Central memory CD8-positive, alpha-beta T cell (primary cell): ENCODE measurements around the gene SLAIN1.
"Not testable (repeated sequence)": the region's sequence is repeated elsewhere in the genome, so short reads cannot be mapped to it uniquely, and the experiment has no call there.

Experiments
- ATAC-seq: fragments of 150-1000 bp; cut with Tn5 transposase; replicated peaks from 2 replicates; pipeline ENCODE4 v1.10.0; 2022; ENCODE audit warnings: mild to moderate bottlenecking, moderate FRiP score, moderate number of reproducible peaks; ENCODE audit not compliant: poor library complexity, severe bottlenecking; ENCODE audit errors: extremely low read depth
- DNase-seq, 2 donors: peaks; one replicate each; pipeline ENCODE4 v3.0.0; 2021; ENCODE audit warnings: low spot score in 2 of 2
- H3K27ac Mint-ChIP-seq: one replicate; pipeline ENCODE4 v1.8.0; 2022; ENCODE audit warnings: low read depth, mild to moderate bottlenecking, moderate library complexity, mixed read lengths
- H3K27me3 Mint-ChIP-seq: one replicate; pipeline ENCODE4 v1.8.0; 2022; ENCODE audit warnings: mixed read lengths
- H3K36me3 Mint-ChIP-seq: one replicate; pipeline ENCODE4 v1.8.0; 2022; ENCODE audit warnings: mild to moderate bottlenecking, moderate library complexity, mixed read lengths; ENCODE audit not compliant: insufficient read depth
- H3K4me1 Mint-ChIP-seq: one replicate; pipeline ENCODE4 v1.8.0; 2022; ENCODE audit warnings: mixed read lengths
- H3K4me3 Mint-ChIP-seq: one replicate; pipeline ENCODE4 v1.8.0; 2022; ENCODE audit warnings: mild to moderate bottlenecking, moderate library complexity, mixed read lengths
- H3K9me3 Mint-ChIP-seq: one replicate; pipeline ENCODE4 v1.8.0; 2022; ENCODE audit warnings: mixed read lengths

SLAIN1 gene

DNA sequence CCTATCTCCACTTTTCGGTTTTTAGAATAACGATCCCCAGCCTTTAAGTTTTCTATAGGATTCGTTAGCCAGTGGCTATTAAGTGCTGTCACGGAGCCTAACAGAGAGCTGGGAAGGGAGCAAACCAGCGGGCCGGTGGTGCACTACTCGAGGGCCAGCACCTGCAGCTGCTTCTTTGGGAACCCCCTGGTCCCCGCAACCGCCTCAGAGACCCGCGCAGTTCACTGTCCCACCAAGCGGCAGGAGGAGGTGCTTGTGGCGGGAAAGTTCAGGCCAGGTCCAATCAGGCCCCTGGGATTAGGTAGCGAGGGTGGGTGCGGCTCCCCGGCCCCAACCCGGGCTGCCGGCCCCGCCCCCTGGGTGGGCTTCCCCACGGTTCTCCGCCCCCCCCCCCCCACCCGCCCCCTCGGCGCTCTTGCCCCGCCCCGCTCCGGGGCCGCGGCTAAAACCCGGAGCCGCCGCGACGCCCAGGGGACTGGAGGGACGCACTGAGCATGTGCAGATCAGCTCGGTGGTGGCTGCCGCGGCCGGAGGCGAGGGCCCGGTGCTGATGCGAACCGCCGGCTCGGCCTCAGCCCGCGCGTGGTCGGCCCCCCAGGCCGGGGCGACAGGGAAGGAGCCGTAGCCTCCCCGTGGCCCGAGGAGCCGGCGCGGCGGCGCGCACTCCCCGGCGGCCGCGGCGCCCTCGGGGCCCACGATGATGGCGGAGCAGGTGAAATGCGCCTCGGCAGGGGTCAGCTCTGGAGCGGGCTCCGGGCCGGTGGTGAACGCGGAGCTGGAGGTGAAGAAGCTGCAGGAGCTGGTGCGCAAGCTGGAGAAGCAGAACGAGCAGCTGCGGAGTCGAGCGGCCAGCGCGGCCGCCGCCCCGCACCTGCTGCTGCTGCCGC, at the start of gene SLAIN1:
Gene SLAIN1, plus strand, starts transcription at position 471 of the 887 bp plus-strand sequence. Its CDS starts 227 bp downstream, at position 698.
- ATAC-seq (peak; percentile 69), DNase-seq (peak; percentile 63 to 66)
- Mint-ChIP-seq H3K27me3 (no peaks in the 10 kb centered on the region), H3K4me3 (peak within 1 kb of the TSS; percentile 94), H3K36me3 (peaks cover 8% of the 10 kb centered on the region), H3K9me3 (no peaks in the 10 kb centered on the region), H3K4me1 (peaks cover 34% of the 10 kb centered on the region), H3K27ac (peak within 1 kb of the TSS; percentile 83)

DNA sequence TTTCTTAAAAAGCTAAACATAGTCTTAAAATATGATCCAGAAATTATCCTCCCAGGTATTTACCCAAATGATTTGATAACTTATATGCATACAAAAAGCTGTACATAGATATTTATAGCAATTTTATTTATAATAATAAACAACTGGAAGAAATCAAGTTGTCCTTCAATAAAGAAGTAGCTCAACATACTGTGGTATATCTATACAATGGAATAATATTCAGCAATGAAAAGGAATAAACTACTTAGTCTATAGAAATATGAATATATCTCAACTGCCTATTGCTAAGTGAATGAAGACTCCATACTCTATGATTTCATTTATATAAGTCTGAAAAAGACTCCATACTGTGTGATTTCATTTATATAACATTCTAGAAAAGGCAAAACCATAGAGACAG, 47.1 kb upstream of the SLAIN1 start:
- no peaks in the 10 kb centered on the region for H3K36me3 Mint-ChIP-seq
- no peak overlapping the region for H3K27ac Mint-ChIP-seq
- peaks cover 31% of the 10 kb centered on the region for H3K27me3 Mint-ChIP-seq
- DNase-seq, result no peak
- no peak overlapping the region for H3K4me3 Mint-ChIP-seq
- H3K9me3 Mint-ChIP-seq, result no peaks in the 10 kb centered on the region
- no peak for ATAC-seq
- H3K4me1 Mint-ChIP-seq, result no peaks in the 10 kb centered on the region

DNA sequence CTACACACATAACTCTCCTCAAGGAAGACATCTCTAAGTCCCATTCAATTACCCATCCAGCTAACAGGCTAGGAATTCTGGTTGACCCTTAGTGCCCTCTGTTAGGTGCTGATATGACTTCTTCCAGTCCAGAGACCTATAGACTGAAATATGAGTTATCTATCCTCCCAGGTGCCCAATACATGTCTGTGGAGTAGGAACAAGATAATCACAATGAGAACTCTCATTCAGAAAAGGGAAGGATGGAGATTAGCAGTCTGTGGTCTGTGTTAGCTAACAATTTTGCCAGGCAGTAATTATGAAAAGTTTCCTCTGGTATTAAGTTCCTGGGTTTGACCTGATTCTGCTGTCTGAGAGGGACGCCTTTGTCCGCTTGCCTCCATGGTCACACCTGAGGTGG, 44.2 kb upstream of the SLAIN1 start:
- Mint-ChIP-seq H3K27ac (no peak overlapping the region), H3K4me3 (no peak overlapping the region), H3K9me3 (no peaks in the 10 kb centered on the region), H3K36me3 (no peaks in the 10 kb centered on the region), H3K4me1 (no peaks in the 10 kb centered on the region), H3K27me3 (peaks cover 14% of the 10 kb centered on the region)
- DNase-seq (no peak), ATAC-seq (no peak)

DNA sequence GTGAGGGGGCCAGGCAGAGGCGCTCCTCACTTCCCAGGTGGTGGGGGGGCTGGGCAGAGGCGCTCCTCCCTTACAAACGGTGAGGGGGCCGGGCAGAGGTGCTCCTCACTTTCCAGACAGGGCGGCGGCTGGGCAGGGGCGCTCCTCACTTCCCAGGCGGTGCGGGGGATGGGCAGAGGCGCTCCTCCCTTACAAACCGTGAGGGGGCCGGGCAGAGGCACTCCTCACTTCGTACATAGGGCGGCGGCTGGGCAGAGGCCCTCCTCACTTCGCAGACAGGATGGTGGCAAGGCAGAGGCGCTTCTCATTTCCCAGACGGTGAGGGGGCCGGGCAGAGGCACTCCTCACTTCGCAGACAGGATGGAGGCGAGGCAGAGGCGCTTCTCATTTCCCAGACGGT, 37.5 kb upstream of the SLAIN1 start:
- not testable (repeated sequence) for H3K4me3 Mint-ChIP-seq, ATAC-seq, H3K9me3 Mint-ChIP-seq, H3K36me3 Mint-ChIP-seq, H3K27me3 Mint-ChIP-seq, DNase-seq, H3K4me1 Mint-ChIP-seq, H3K27ac Mint-ChIP-seq

DNA sequence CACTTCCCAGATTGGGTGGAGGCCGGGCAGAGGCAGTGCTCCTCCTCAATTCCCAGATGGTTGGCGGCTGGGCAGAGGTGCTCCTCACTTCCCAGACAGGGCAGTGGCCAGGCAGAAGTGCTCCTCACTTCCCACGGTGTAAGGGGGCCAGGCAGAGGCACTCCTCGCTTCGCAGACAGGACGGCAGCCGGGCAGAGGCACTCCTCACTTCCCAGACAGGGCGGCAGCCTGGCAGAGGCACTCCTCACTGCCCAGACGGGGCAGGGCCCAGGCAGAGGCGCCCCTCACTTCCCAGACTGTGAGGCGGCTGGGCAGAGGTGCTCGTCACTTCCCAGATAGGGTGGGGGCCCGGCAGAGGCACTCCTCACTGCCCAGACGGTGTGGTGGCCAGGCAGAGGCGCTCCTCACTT, 36.6 kb upstream of the SLAIN1 start:
- H3K36me3 Mint-ChIP-seq, result no peaks in the 10 kb centered on the region
- no peak overlapping the region for H3K27ac Mint-ChIP-seq
- no peaks in the 10 kb centered on the region for H3K9me3 Mint-ChIP-seq
- ATAC-seq (no peak), DNase-seq (no peak)
- no peak overlapping the region for H3K4me3 Mint-ChIP-seq
- H3K4me1 Mint-ChIP-seq, result no peaks in the 10 kb centered on the region
- H3K27me3 Mint-ChIP-seq, result peaks cover 9% of the 10 kb centered on the region

DNA sequence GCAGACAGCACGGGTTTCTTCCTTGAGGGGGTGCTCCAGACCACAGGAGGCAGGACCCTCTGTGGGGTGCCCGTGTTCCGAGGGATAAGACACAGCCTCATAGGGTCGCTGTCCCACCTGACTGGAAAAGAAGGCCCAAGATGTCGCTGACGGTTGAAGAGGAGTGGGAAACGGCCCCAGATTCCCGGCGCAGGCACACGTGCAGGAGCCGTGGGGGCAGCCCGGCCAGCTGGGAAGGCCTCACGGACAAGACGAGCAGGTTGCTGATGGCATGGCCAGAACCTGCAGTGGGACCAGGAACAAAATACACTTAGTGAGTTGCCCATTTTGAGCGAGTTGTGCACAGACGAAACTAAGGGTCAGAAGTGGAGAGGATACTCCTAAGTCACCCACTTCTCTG, 35.2 kb upstream of the SLAIN1 start:
- H3K27ac Mint-ChIP-seq, H3K36me3 Mint-ChIP-seq, ATAC-seq, H3K9me3 Mint-ChIP-seq, DNase-seq, H3K4me1 Mint-ChIP-seq, H3K4me3 Mint-ChIP-seq: not testable (repeated sequence)
- H3K27me3 Mint-ChIP-seq, result peaks cover 24% of the 10 kb centered on the region

DNA sequence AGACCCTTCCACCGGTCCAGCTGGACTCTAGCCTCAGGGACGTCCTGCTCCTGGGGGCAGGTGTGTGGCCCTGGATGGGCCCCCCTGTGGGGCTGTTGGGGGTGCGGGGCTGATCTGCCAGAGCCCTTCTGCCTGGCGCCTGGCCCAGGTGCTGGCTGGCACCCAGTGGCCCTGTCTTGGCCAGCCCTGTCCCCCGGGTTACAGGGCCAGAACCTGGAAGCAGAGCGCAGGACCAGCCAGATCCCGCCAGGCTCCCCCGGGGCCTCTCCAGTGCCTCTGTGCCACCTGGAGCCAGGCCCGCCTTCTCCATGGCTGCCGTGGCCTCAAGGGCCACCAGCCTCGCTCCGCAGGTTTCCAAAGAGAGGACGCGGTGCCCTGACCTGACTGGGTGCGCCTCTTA, 34.7 kb upstream of the SLAIN1 start:
- H3K27me3 Mint-ChIP-seq, result peaks cover 29% of the 10 kb centered on the region
- DNase-seq, H3K4me3 Mint-ChIP-seq, H3K4me1 Mint-ChIP-seq, H3K27ac Mint-ChIP-seq, H3K36me3 Mint-ChIP-seq, ATAC-seq, H3K9me3 Mint-ChIP-seq: not testable (repeated sequence)

DNA sequence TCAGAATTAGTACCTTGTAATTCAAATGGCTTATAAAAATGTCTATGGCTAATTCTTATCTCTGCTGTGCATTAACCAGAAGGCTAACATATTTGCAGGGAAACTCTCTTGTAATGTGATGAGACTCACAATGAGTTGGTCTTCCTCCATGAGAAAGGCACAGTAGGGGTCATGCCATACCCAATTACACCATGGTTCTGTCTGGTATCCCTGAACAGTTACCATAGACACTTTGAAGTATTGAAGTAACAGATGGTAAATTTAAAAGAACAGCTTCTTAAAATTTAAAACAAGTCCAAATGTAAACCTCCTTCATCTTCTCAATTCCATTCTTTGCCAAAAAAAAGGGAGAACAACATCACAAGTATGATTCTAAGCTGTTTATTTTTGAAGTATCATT, 22.6 kb upstream of the SLAIN1 start:
- no peak overlapping the region for H3K4me3 Mint-ChIP-seq
- ATAC-seq (no peak), DNase-seq (no peak)
- no peaks in the 10 kb centered on the region for H3K4me1 Mint-ChIP-seq
- peaks cover 87% of the 10 kb centered on the region for H3K27me3 Mint-ChIP-seq
- no peaks in the 10 kb centered on the region for H3K36me3 Mint-ChIP-seq
- H3K9me3 Mint-ChIP-seq, result no peaks in the 10 kb centered on the region
- H3K27ac Mint-ChIP-seq, result no peak overlapping the region

DNA sequence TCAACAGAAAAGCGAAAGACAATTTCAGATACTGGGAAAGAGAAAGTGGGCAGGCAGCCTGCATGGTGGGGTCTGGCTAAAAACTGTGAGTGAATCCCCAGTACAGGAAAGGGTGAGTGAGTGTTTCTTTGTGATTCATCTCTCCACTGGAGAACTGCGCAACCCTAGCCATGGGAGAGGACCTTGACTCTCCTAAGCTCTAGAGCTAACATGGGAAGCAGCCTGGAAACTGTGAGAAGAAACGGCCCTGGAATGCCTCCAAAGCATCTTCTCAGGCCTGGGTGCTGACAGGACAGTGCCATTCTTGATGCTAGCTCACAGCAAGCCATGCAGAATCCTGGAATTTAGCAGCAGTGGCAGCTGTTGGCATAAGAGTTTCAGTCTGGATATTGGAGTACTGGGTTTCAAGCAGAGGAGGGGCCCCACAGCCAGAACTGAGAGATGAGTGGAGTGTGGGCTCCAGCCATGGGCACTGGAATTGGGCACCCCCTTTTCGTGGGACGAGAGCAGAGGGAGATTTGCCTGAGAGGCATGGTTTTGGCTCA, 18.7 kb upstream of the SLAIN1 start:
- Mint-ChIP-seq H3K27ac (no peak overlapping the region), H3K9me3 (no peaks in the 10 kb centered on the region), H3K36me3 (no peaks in the 10 kb centered on the region), H3K27me3 (peaks cover 77% of the 10 kb centered on the region), H3K4me1 (no peaks in the 10 kb centered on the region), H3K4me3 (no peak overlapping the region)
- DNase-seq (no peak), ATAC-seq (no peak)

DNA sequence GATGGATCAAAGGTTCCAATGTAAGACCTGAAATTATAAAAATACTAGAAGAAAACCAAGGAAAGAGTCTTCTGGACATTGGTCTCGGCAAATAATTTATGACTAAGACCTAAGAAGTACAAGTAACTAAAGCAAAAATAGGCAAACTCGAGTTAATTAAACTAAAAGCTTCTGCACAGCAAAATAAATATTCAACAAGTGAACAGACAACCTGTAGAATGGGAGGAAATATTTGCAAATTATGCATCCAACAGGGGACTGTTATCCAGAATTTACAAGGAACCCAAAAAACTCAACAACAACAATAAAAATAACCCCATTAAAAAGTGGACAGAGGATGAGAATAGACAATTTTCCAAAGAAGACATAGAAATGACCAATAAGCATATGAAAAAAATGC, 9.7 kb upstream of the SLAIN1 start:
- Mint-ChIP-seq H3K4me3 (no peak overlapping the region), H3K9me3 (no peaks in the 10 kb centered on the region), H3K27me3 (peaks cover 23% of the 10 kb centered on the region), H3K27ac (no peak overlapping the region), H3K36me3 (no peaks in the 10 kb centered on the region), H3K4me1 (no peaks in the 10 kb centered on the region)
- no peak for DNase-seq
- no peak for ATAC-seq

DNA sequence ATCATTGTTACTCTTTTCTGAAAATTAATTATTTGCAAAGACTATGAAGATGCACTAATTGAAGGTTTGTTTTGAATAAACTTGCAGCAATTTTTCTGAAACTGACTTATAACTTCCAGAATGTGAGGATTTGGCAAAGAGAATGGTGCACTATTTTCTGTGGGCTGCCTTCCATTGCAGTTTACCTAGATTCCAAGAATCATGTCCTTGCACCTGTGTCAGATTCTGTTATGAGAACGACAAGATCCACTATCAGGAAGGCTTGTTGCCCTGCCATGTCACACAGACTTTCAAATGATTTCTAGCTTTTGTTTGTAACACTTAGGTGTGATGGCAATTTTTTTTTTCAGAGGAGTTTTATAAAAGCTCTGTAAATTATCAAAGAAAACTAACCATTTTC, 5.6 kb upstream of the SLAIN1 start:
- ATAC-seq (no peak), DNase-seq (no peak)
- H3K36me3 Mint-ChIP-seq, result no peaks in the 10 kb centered on the region
- no peak overlapping the region for H3K27ac Mint-ChIP-seq
- peaks cover 14% of the 10 kb centered on the region for H3K27me3 Mint-ChIP-seq
- no peaks in the 10 kb centered on the region for H3K9me3 Mint-ChIP-seq
- H3K4me1 Mint-ChIP-seq, result peaks cover 11% of the 10 kb centered on the region
- no peak overlapping the region for H3K4me3 Mint-ChIP-seq

DNA sequence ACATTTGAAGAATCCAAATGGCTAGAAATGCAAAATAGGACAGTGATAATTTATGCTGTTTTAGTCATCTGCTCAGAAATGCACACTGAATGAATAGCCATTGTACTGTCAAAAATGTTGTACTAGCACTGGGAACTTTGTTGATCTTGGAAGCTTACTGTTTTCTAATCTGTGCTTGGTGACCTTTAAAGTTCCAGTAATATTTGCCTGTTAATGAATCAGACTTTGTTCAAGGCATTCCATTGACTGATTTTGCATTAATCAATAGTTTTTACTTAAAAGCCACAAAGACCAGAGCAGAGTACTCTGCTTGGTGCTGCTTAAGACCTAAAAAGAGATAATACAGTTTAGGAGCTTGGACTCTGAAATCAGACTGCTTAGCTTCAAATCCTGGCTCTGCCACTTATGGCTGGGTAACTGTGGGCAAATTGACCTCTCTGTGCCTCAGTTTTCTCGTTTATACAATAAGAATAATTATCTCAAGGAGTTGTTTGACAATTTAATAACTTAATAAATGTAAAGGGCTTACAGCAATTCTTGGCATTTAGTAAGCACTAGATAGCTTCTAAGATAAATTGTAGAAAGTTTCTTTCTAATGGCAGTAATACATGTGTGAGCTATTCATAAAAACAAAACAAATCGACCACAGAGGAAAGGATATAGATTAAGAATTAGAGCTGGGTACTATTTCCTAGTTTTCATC, 4.6 kb upstream of the SLAIN1 start:
- no peak for ATAC-seq
- Mint-ChIP-seq H3K4me1 (peaks cover 15% of the 10 kb centered on the region), H3K9me3 (no peaks in the 10 kb centered on the region), H3K4me3 (no peak overlapping the region), H3K36me3 (peaks cover 3% of the 10 kb centered on the region), H3K27me3 (peaks cover 4% of the 10 kb centered on the region), H3K27ac (no peak overlapping the region)
- DNase-seq, result no peak
